Keratinocyte (primary cell): ENCODE data around the gene CFAP54.

Experiments
- CTCF ChIP-seq, 3 experiments: IDR thresholded peaks in 1 of 3; conservative IDR thresholded peaks in 1 of 3; optimal IDR thresholded peaks in 1 of 3; 2 replicates in 2 of 3; 3 replicates in 1 of 3; pipeline versions ENCODE3 to v1.5.1; 2011; ENCODE audit warnings: low read length in 3 of 3, mild to moderate bottlenecking in 3 of 3, moderate library complexity in 2 of 3, control low read depth in 1 of 3, inconsistent platforms in 1 of 3; ENCODE audit not compliant: insufficient read depth in 2 of 3; ENCODE audit errors: extremely low read depth in 1 of 3
- EZH2 ChIP-seq: IDR thresholded peaks from one replicate; pipeline ENCODE4 v1.6.1; 2012; ENCODE audit warnings: inconsistent platforms, mild to moderate bottlenecking, low read length, moderate library complexity

- TF ChIP-seq EZH2 (no peak), CTCF (optimal IDR thresholded peaks at IDR 0.05 in 1 of 3, IDR thresholded peaks at IDR 0.05 in 1 of 3, conservative IDR thresholded peaks at IDR 0.05 in 1 of 3; ENCODE audit: extremely low read depth in 1 of 3, insufficient read depth in 2 of 3, low read length in 3 of 3) (peak in 1 of 3 experiments; percentile 13)
Observed at GRCh38 chr12:96698521-96698920, 209.1 kb downstream of the CFAP54 start.
